Esophagus squamous epithelium (tissue), 4 donors: Measurements from ENCODE around the gene CNKSR2.

Source experiments
- CTCF ChIP-seq, 6 experiments: fragments of 450-650 bp in 4 of 6; fragments of 200-600 bp in 2 of 6; sonication (generic) in 2 of 6; IDR thresholded peaks; one replicate each; pipeline ENCODE4 v1.5.1; 2016 to 2019; ENCODE audit warnings: antibody characterized with exemption in 6 of 6, mild to moderate bottlenecking in 4 of 6, moderate library complexity in 4 of 6
- POLR2A ChIP-seq, 4 donors: fragments of 450-650 bp; IDR thresholded peaks; one replicate each; pipeline ENCODE4 v1.6.1; 2017; ENCODE audit warnings: antibody characterized with exemption in 4 of 4, mild to moderate bottlenecking in 4 of 4, moderate library complexity in 3 of 4

- TF ChIP-seq CTCF (IDR thresholded peaks at IDR 0.05) (no peak), POLR2A (IDR thresholded peaks at IDR 0.05) (no peak)
Measured at GRCh38 chrX:21490341-21490740, 116.1 kb downstream of the CNKSR2 start.
